H1 (cell line): ENCODE data around the gene NRXN2. TPM values are rescaled to one million over a fixed set of nuclear protein-coding genes. Genes with fewer than 3 reads are reported as not detected.

Experiments used
- CTCF ChIA-PET: fragments of 300-600 bp; sonication (Branson Sonifier 250); formaldehyde crosslinking; loops from one replicate; lab custom pipeline; 2021; ENCODE audit not compliant: partially characterized antibody; lab: Charles Lee
- POLR2A ChIA-PET: fragments of 300-600 bp; sonication (Branson Sonifier 250); formaldehyde crosslinking; loops from one replicate; lab custom pipeline; 2021; ENCODE audit warnings: inconsistent platforms; ENCODE audit not compliant: partially characterized antibody; lab: Charles Lee
- DNase-seq, 2 experiments: peaks; one replicate each; pipeline versions ENCODE4 v3.0.0 to v3.0.0-alpha.2; 2010 to 2022; ENCODE audit warnings: low spot score in 2 of 2, low read depth in 1 of 2, mixed read lengths in 1 of 2
- FAIRE-seq: peaks from 2 replicates; lab custom pipeline; 2011; peaks lifted over from hg19 to GRCh38; lab: Jason Lieb, UNC
- H2AFZ ChIP-seq: 2 replicates; pipeline ENCODE4 v1.8.1; 2012; ENCODE audit warnings: low read length, inconsistent platforms
- H2AK5ac ChIP-seq: 2 replicates; pipeline ENCODE4 v1.6.1; 2013; ENCODE audit warnings: low read depth, low read length
- H2BK120ac ChIP-seq: replicated peaks from 2 replicates; pipeline ENCODE3; 2013; ENCODE audit warnings: low read depth, low read length, inconsistent platforms
- H2BK12ac ChIP-seq: 2 replicates; pipeline ENCODE4 v1.6.1; 2013; ENCODE audit warnings: low read depth, low read length
- H2BK15ac ChIP-seq: 2 replicates; pipeline ENCODE4 v1.6.1; 2013; ENCODE audit warnings: low read length
- H2BK20ac ChIP-seq: 2 replicates; pipeline ENCODE4 v1.6.1; 2013; ENCODE audit warnings: low read length
- H2BK5ac ChIP-seq: 2 replicates; pipeline ENCODE4 v1.6.1; 2013; ENCODE audit warnings: low read depth, low read length
- H3K14ac ChIP-seq: 2 replicates; pipeline ENCODE4 v1.6.1; 2013; ENCODE audit warnings: inconsistent platforms; ENCODE audit not compliant: insufficient read length
- H3K18ac ChIP-seq: 2 replicates; pipeline ENCODE4 v1.6.1; 2013; ENCODE audit warnings: low read length; ENCODE audit errors: extremely low read depth
- H3K23ac ChIP-seq: 2 replicates; pipeline ENCODE4 v1.6.1; 2013; ENCODE audit warnings: inconsistent platforms; ENCODE audit not compliant: insufficient read length
- H3K23me2 ChIP-seq: 2 replicates; pipeline ENCODE4 v1.6.1; 2013; ENCODE audit warnings: low read depth, low read length
- H3K27ac ChIP-seq: 2 replicates; pipeline ENCODE4 v1.6.1; 2011; ENCODE audit warnings: low read depth, low read length, inconsistent platforms
- H3K27me3 ChIP-seq, 4 experiments: replicated peaks in 1 of 4; 1 replicate in 1 of 4; 2 replicates in 3 of 4; pipeline versions ENCODE4 v1.6.1 to v1.8.1; 2011 to 2013; ENCODE audit warnings: low read length in 3 of 4, mild to moderate bottlenecking in 3 of 4, inconsistent platforms in 2 of 4, mixed read lengths in 2 of 4, moderate library complexity in 1 of 4; ENCODE audit not compliant: control insufficient read depth in 3 of 4, insufficient read depth in 3 of 4; ENCODE audit errors: extremely low read depth in 1 of 4
- H3K36me3 ChIP-seq, 4 experiments: 2 replicates each; pipeline versions ENCODE4 v1.6.1 to v1.8.1; 2011 to 2013; ENCODE audit warnings: mild to moderate bottlenecking in 4 of 4, low read length in 3 of 4, moderate library complexity in 2 of 4, control low read depth in 1 of 4, inconsistent platforms in 1 of 4; ENCODE audit not compliant: insufficient read depth in 4 of 4, control insufficient read depth in 2 of 4
- H3K4ac ChIP-seq: replicated peaks from 2 replicates; pipeline ENCODE3; 2013; ENCODE audit warnings: low read length, low read depth, mixed read lengths, inconsistent platforms; ENCODE audit not compliant: insufficient read length
- H3K4me1 ChIP-seq, 4 experiments: replicated peaks in 1 of 4; 1 replicate in 1 of 4; 2 replicates in 3 of 4; pipeline versions ENCODE4 v1.6.1 to v1.8.1; 2011 to 2013; ENCODE audit warnings: low read length in 3 of 4, inconsistent platforms in 2 of 4, mixed read lengths in 1 of 4; ENCODE audit not compliant: insufficient read depth in 4 of 4, control insufficient read depth in 3 of 4
- H3K4me2 ChIP-seq, 2 experiments: 2 replicates each; pipeline versions ENCODE4 v1.6.1 to v1.8.1; 2011 to 2013; ENCODE audit warnings: low read depth in 2 of 2, low read length in 2 of 2, control low read depth in 1 of 2, inconsistent platforms in 1 of 2, mild to moderate bottlenecking in 1 of 2; ENCODE audit not compliant: insufficient read depth in 1 of 2
- H3K4me3 ChIP-seq, 4 experiments: fragments of 200-600, 300-600 bp in 1 of 4; sonication (generic), shearing (Covaris generic), sonication (Bioruptor Twin) in 1 of 4; 2 replicates each; pipeline versions ENCODE4 v1.5.1 to v1.8.1; 2011 to 2016; ENCODE audit warnings: low read length in 4 of 4, low read depth in 3 of 4, control low read depth in 2 of 4, inconsistent platforms in 2 of 4, mild to moderate bottlenecking in 2 of 4, mixed read lengths in 1 of 4, moderate library complexity in 1 of 4; ENCODE audit not compliant: insufficient read depth in 2 of 4; ENCODE audit errors: extremely low read depth in 1 of 4
- H3K56ac ChIP-seq: replicated peaks from 2 replicates; pipeline ENCODE3; 2013; ENCODE audit warnings: low read depth, mild to moderate bottlenecking, mixed read lengths, low read length, inconsistent platforms; ENCODE audit not compliant: insufficient read length
- H3K79me1 ChIP-seq: 2 replicates; pipeline ENCODE4 v1.6.1; 2013; ENCODE audit warnings: low read depth, low read length, control low read depth
- H3K79me2 ChIP-seq, 2 experiments: 2 replicates each; pipeline versions ENCODE4 v1.6.1 to v1.8.1; 2012 to 2013; ENCODE audit warnings: low read length in 2 of 2, mild to moderate bottlenecking in 2 of 2, inconsistent platforms in 1 of 2; ENCODE audit not compliant: insufficient read depth in 2 of 2, control insufficient read depth in 1 of 2
- H3K9ac ChIP-seq, 4 experiments: replicated peaks in 1 of 4; 1 replicate in 1 of 4; 2 replicates in 3 of 4; pipeline versions ENCODE4 v1.6.1 to v1.8.1; 2011 to 2013; ENCODE audit warnings: low read depth in 3 of 4, low read length in 3 of 4, control low read depth in 2 of 4, mild to moderate bottlenecking in 2 of 4, moderate library complexity in 2 of 4, inconsistent platforms in 1 of 4; ENCODE audit errors: extremely low read depth in 1 of 4
- H3K9me3 ChIP-seq, 2 experiments: 2 replicates each; pipeline versions ENCODE4 v1.6.1 to v1.8.1; 2012 to 2013; ENCODE audit warnings: mild to moderate bottlenecking in 2 of 2, moderate library complexity in 2 of 2, control low read depth in 1 of 2, inconsistent platforms in 1 of 2, low read depth in 1 of 2, low read length in 1 of 2, mixed read lengths in 1 of 2; ENCODE audit not compliant: insufficient read depth in 2 of 2
- H4K20me1 ChIP-seq, 2 experiments: replicated peaks in 1 of 2; 2 replicates each; pipeline versions ENCODE3 to v1.8.1; 2011 to 2013; ENCODE audit warnings: inconsistent platforms in 2 of 2, low read length in 2 of 2, mild to moderate bottlenecking in 1 of 2; ENCODE audit not compliant: insufficient read depth in 2 of 2, control insufficient read depth in 1 of 2
- H4K5ac ChIP-seq: 2 replicates; pipeline ENCODE4 v1.6.1; 2013; ENCODE audit warnings: low read length, low read depth, mixed read lengths, inconsistent platforms; ENCODE audit not compliant: insufficient read length
- H4K8ac ChIP-seq: 2 replicates; pipeline ENCODE4 v1.8.0; 2013; ENCODE audit warnings: mild to moderate bottlenecking, moderate library complexity, low read length, inconsistent platforms; ENCODE audit not compliant: insufficient read depth; ENCODE audit errors: extremely low read depth
- H4K91ac ChIP-seq: replicated peaks from 2 replicates; pipeline ENCODE3; 2013; ENCODE audit warnings: low read length, mixed read lengths, inconsistent platforms; ENCODE audit not compliant: insufficient read length
- PHF8 ChIP-seq: fragments of 200-600 bp; sonication (generic); conservative IDR thresholded peaks from 2 replicates; pipeline ENCODE4 v1.7.1; 2012; ENCODE audit warnings: low read depth, mild to moderate bottlenecking, inconsistent platforms, low read length, moderate library complexity
- RBBP5 ChIP-seq: IDR thresholded peaks from 2 replicates; pipeline ENCODE4 v1.7.1; 2012; ENCODE audit warnings: low read depth, mild to moderate bottlenecking, inconsistent platforms, low read length, moderate library complexity, borderline replicate concordance
- RFX5 ChIP-seq: IDR thresholded peaks from 2 replicates; pipeline ENCODE4 v1.6.1; 2011; ENCODE audit warnings: low read depth, low read length, improper control_type of control experiment, borderline replicate concordance
- RXRA ChIP-seq: IDR thresholded peaks from 2 replicates; pipeline ENCODE4 v1.6.1; 2011; ENCODE audit warnings: low read depth, mild to moderate bottlenecking, low read length, moderate library complexity; ENCODE audit not compliant: insufficient read depth
- SIRT6 ChIP-seq: IDR thresholded peaks from one replicate; pipeline ENCODE4 v1.7.1; 2012; ENCODE audit warnings: low read length, inconsistent platforms
- SUZ12 ChIP-seq: fragments of 200-600 bp; sonication (generic); IDR thresholded peaks from 2 replicates; pipeline ENCODE4 v1.6.1; 2012; ENCODE audit warnings: mild to moderate bottlenecking, inconsistent platforms, low read length, moderate library complexity, mixed read lengths
- WGBS, 2 experiments: shearing (Covaris generic) in 1 of 2; methylation state at CpG; one replicate each; pipeline versions ENCODE4 v1.1.6 to v1.1.7; 2013 to 2015; ENCODE audit warnings: low lambda C conversion rate in 2 of 2, mixed read lengths in 2 of 2, inconsistent platforms in 1 of 2, low coverage in 1 of 2, missing lambda C conversion rate in 1 of 2; ENCODE audit not compliant: insufficient replicate concordance in 2 of 2, insufficient coverage in 1 of 2, insufficient read length in 1 of 2; ENCODE audit errors: extremely low coverage in 1 of 2, missing lambda C conversion rate in 1 of 2; 5-methylcytosine and 5-hydroxymethylcytosine counted together
- polyA plus RNA-seq, 7 experiments: library from polyadenylated mRNA; depleted of rRNA in 3 of 7; stranded (reverse) in 5 of 7; unstranded in 2 of 7; fragments of >200 nt in 5 of 7; fragments of 200-250 nt in 2 of 7; gene quantifications; 1 replicate in 5 of 7; 2 replicates in 1 of 7; 4 replicates in 1 of 7; pipeline versions ENCODE4 v1.2.1 to v1.2.3, GENCODE V29; 2011 to 2013; ENCODE audit warnings: missing spikeins in 2 of 7, mixed read lengths in 2 of 7
- total RNA-seq: library from RNA; stranded (reverse); fragmentation: NEBNext Ultra II Directional; extraction: Animal tissue kit (Norgen Biotek cat#: 25700); gene quantifications from 2 replicates; pipeline ENCODE4 v1.2.1, GENCODE V29; 2021
- TF ChIP-seq, protein P1 (sequence below): IDR thresholded peaks from 2 replicates; pipeline ENCODE4 v1.6.1; 2012; ENCODE audit warnings: inconsistent platforms

NRXN2 gene
- total and polyA plus RNA-seq, 2 of the 8 experiments (the other 6 are each of a cell fraction or from before 2014, with no cell fraction given), result 1.3 to 11.5 TPM

DNA sequence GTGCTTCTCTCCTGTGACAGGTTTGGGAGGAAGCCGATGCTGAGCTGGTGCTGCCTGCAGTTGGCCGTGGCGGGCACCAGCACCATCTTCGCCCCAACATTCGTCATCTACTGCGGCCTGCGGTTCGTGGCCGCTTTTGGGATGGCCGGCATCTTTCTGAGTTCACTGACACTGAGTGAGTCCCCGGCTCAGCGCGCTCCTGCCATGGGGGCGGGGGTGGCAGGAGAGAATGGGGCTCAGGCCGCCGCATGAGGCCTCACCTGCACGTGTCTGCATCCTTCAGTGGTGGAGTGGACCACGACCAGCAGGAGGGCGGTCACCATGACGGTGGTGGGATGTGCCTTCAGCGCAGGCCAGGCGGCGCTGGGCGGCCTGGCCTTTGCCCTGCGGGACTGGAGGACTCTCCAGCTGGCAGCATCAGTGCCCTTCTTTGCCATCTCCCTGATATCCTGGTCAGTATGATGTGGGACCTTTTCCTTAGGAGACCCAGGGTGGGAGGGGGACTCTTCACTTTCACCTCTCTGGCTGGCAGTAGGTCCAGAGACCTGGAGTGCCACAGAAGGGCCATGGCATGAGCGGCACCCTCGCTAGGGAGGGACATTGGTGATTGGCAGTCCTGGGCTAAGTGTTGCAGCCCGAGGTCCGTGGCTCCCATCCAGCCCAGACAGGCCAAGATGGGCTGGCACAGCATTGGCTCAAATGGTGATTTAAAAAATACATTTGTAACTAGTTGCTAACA, 160.8 kb downstream of the NRXN2 start:
- H2BK120ac ChIP-seq, result no peak overlapping the region
- TF ChIP-seq RFX5 (no peak), RBBP5 (no peak), RXRA (no peak), SIRT6 (no peak), SUZ12 (no peak), PHF8 (no peak)
- TF ChIP-seq, protein P1, sequence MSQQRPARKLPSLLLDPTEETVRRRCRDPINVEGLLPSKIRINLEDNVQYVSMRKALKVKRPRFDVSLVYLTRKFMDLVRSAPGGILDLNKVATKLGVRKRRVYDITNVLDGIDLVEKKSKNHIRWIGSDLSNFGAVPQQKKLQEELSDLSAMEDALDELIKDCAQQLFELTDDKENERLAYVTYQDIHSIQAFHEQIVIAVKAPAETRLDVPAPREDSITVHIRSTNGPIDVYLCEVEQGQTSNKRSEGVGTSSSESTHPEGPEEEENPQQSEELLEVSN, result no peak
- TF ChIP-seq, all 59 proteins: peak for 0
- H4K5ac ChIP-seq, result no peak overlapping the region
- POLR2A ChIA-PET, result interaction anchor here (1.2 kb wide), 1 partner anchor 67 kb away, joined by 3 read pairs; no protein-coding TSS in a partner anchor
- H3K9me3 ChIP-seq, result no peaks in the 10 kb centered on the region
- CTCF ChIA-PET, result interaction anchor here (0.6 to 8.7 kb wide), 2 partner anchors 89 to 713 kb away, joined by 3 to 75 read pairs; no protein-coding TSS in a partner anchor
- H3K79me1 ChIP-seq, result no peaks in the 10 kb centered on the region
- no peak overlapping the region for H2BK20ac ChIP-seq
- peak overlapping the region; percentile 29 for H4K91ac ChIP-seq
- H3K23me2 ChIP-seq, result peaks cover 5% of the 10 kb centered on the region; the same call in 1 of the 2 replicates
- H4K8ac ChIP-seq, result no peak overlapping the region
- H3K4me1 ChIP-seq, result peaks cover 0 to 47% (median 31%) of the 10 kb centered on the region in 4 experiments; a peak in 6 of 7 replicates
- H3K4ac ChIP-seq, result no peak overlapping the region
- WGBS, 2 experiments, result 92% methylated on average over 27 of the region's 29 CpGs; no CpG with 5 or more reads in 1 of the 2 experiments
- no peak overlapping the region for H3K4me3 ChIP-seq
- H2AK5ac ChIP-seq, result no peak overlapping the region
- H3K27ac ChIP-seq, result no peak overlapping the region
- peak overlapping the region; percentile 61; the same call in 1 of the 2 replicates for H2BK15ac ChIP-seq
- H3K56ac ChIP-seq, result no peak overlapping the region
- H3K79me2 ChIP-seq, result no peaks in the 10 kb centered on the region
- H3K14ac ChIP-seq, result no peak overlapping the region
- no peak overlapping the region for H3K9ac ChIP-seq
- peaks cover 0 to 4% of the 10 kb centered on the region in 2 experiments for H4K20me1 ChIP-seq
- DNase-seq, result no peak
- H2BK5ac ChIP-seq, result no peak overlapping the region
- no peak for FAIRE-seq
- no peaks in the 10 kb centered on the region; a peak in 3 of 7 replicates for H3K27me3 ChIP-seq
- peak overlapping the region; percentile 39; the same call in 1 of the 2 replicates for H2BK12ac ChIP-seq
- no peaks in the 10 kb centered on the region for H3K36me3 ChIP-seq
- H2AFZ ChIP-seq, result no peak overlapping the region
- no peak overlapping the region for H3K23ac ChIP-seq
- H3K4me2 ChIP-seq, result no peak overlapping the region
- H3K18ac ChIP-seq, result no peak overlapping the region
